AG09309 (cell line): ENCODE data around the gene PYGB.
"Not testable (repeated sequence)": the region's sequence is repeated elsewhere in the genome, so short reads cannot be mapped to it uniquely, and the experiment has no call there.

ENCODE experiments used
- DNase-seq: peaks from one replicate; pipeline ENCODE4 v3.0.0-alpha.2; 2010; ENCODE audit warnings: low read depth
- H3K4me3 ChIP-seq: 2 replicates; pipeline ENCODE4 v1.5.1; 2011; ENCODE audit warnings: mild to moderate bottlenecking, low read depth, low read length, moderate library complexity; ENCODE audit not compliant: control insufficient read depth
- TF ChIP-seq, protein P1 (sequence below): IDR thresholded peaks from 2 replicates; pipeline ENCODE4 v1.5.1; 2011; ENCODE audit warnings: mild to moderate bottlenecking, low read depth, low read length, inconsistent platforms; ENCODE audit not compliant: insufficient read depth, control insufficient read depth; ENCODE audit errors: missing control alignments

PYGB gene

DNA sequence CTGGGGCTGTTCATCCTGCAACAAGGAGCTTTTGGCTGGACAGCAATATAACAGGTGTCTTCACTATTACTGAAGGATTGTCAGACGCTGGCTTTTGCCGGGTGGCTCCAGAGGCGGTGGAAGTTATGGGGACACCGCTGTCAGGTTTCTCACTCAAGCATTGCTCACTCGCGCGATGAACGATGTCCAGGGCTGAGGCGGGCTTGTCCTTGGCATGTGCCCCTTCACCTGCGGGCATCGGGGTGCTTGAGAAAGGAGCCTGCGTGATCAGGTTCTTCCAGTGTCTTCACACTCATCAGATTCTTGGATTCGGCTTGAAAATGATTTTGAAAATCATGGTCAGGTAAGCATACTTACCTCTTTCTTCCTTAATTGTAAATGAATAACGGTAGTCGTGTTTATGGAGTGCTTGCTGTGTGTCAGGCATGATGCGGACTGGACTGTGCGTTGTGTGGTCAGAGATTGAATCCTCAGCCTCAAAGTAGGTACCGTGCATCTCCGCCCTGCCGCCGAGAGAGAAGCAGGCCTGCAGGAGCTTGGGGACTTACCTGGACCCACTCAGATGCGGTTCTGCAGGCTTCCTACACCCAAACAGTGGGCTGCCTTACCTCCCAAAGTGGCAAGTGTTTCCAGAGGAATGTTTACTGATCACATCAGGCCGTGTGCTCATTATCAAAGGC is 18.3 kb upstream of the PYGB start:
- no peak for DNase-seq
- TF ChIP-seq, protein P1, sequence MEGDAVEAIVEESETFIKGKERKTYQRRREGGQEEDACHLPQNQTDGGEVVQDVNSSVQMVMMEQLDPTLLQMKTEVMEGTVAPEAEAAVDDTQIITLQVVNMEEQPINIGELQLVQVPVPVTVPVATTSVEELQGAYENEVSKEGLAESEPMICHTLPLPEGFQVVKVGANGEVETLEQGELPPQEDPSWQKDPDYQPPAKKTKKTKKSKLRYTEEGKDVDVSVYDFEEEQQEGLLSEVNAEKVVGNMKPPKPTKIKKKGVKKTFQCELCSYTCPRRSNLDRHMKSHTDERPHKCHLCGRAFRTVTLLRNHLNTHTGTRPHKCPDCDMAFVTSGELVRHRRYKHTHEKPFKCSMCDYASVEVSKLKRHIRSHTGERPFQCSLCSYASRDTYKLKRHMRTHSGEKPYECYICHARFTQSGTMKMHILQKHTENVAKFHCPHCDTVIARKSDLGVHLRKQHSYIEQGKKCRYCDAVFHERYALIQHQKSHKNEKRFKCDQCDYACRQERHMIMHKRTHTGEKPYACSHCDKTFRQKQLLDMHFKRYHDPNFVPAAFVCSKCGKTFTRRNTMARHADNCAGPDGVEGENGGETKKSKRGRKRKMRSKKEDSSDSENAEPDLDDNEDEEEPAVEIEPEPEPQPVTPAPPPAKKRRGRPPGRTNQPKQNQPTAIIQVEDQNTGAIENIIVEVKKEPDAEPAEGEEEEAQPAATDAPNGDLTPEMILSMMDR, result no peak
- H3K4me3 ChIP-seq, result no peak overlapping the region

DNA sequence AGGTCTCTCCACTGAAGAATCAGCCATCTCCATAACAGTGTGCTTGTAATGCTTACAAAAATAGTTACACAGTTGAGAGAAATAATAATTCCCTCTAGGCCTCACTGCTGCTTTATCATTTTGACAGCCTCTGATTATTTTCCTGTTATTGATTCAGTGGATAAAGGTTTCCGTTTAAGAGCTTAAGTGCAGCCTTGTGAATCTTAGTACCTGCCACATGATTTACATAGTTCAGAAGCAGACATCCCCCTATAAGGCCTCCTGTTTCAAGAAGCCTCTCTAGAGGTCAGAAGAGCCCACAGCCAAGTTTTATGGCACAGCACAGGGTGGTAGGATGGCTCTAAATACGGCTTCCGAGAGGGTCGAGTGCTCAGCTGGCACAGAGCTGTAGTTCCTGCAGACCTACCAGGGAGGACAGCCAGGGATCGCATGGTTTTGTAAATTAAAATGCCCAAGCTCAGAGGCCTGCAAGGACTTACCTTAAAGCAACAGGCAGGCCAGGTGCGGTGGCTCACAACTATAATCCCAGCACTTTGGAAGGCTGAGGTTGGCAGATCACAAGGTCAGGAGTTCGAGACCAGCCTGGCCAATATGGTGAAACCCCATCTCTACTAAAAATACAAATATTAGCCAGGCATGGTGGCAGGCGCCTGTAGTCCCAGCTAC is 17.6 kb upstream of the PYGB start:
- no peak overlapping the region for H3K4me3 ChIP-seq
- DNase-seq, result no peak
- TF ChIP-seq, protein P1, result no peak

DNA sequence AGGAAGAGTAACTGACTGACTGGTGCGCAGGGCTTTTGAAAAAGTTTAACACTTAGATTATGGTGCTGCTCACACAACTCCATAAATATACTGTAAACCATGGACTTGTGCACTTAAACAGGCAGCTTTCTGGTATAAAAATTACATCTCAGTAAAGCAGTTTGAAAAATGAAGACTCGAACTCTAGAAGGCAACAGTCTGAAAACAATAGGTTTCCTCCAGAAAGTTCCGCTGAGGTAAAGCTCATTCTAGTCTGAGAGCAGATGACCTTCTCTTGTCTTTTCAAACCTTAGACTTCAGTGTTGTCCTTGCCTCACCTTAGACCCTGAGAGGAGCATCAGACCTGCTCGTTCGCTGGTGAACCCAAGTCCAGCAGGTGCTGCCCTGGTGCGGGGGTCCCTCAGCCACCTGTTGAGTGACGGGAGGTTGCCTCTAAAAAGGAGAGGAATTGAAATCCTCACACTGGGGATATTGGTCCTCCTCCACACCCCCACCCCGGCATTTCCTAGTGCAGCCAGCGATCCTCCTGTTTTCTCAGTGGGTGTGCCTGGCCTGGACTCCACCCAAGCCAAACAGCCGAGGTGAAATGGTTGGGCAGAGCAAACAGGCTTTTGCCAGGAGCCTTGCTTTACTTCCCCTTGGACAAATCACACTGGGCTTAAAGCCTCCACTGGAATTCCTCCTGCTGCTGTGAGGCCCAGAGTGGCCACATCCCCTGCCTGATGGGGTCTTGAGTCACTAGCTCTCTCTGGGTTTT is 14.7 kb upstream of the PYGB start:
- no peak overlapping the region for H3K4me3 ChIP-seq
- TF ChIP-seq, protein P1, result no peak
- no peak for DNase-seq

DNA sequence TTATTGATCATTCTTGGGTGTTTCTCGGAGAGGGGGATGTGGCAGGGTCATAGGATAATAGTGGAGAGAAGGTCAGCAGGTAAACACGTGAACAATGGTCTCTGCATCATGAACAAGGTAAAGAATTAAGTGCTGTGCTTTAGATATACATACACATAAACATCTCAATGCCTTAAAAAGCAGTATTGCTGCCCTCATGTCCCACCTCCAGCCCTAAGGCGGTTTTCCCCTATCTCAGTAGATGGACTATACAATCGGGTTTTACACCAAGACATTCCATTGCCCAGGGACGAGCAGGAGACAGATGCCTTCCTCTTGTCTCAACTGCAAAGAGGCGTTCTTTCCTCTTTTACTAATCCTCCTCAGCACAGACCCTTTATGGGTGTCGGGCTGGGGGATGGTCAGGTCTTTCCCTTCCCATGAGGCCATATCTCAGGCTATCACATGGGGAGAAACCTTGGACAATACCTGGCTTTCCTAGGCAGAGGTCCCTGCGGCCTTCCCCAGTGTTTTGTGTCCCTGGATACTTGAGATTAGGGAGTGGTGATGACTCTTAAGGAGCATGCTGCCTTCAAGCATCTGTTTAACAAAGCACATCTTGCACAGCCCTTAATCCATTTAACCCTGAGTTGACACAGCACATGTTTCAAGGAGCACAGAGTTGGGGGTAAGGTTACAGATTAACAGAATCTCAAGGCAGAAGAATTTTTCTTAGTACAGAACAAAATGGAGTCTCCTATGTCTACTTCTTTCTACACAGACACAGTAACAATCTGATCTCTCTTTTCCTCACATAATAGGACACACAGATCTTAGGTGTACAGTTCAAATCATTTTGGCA is 13.7 kb upstream of the PYGB start:
- not testable (repeated sequence) for H3K4me3 ChIP-seq, DNase-seq

DNA sequence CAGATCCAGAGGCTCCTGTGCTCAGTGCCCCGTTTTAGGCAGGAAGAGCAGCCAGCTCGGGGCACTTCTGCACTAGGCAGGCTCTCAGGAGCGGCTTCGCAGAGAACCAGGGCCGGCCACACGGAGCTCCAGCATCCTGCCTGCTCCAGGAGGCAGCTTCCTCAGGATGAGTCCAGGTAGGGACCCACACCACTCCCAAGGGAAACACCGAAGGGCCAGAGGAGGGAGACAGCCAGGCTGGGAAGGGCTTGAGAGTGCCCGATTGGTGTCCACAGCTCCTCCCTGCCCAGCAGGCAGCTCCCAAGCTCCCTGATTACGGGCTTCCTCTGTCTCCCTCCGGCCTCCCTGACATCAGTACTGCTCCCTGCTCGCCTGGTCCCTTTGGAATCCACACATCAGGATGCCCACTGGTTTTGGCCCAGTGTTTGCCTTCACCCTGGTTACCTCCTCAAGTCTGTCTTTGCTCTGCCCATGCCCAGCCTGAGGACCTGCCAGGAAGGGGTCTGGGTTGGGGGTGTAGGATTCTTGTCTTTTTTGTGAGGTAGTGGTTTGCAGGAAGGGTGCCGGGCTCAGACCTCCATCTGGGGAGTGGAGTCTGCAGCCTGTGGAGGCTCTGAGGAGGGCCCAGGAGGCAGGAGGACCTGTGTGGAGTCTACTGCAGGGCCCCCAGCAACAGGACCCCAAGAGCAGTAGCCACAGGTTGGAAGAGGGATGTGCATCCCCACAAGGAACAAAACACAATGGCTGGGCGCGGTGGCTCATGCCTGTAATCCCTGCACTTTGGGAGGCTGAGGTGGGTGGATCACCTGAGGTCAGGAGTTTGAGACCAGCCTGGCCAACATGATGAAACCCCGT is 11.2 kb upstream of the PYGB start:
- no peak for DNase-seq
- TF ChIP-seq, protein P1, result no peak
- H3K4me3 ChIP-seq, result no peak overlapping the region

DNA sequence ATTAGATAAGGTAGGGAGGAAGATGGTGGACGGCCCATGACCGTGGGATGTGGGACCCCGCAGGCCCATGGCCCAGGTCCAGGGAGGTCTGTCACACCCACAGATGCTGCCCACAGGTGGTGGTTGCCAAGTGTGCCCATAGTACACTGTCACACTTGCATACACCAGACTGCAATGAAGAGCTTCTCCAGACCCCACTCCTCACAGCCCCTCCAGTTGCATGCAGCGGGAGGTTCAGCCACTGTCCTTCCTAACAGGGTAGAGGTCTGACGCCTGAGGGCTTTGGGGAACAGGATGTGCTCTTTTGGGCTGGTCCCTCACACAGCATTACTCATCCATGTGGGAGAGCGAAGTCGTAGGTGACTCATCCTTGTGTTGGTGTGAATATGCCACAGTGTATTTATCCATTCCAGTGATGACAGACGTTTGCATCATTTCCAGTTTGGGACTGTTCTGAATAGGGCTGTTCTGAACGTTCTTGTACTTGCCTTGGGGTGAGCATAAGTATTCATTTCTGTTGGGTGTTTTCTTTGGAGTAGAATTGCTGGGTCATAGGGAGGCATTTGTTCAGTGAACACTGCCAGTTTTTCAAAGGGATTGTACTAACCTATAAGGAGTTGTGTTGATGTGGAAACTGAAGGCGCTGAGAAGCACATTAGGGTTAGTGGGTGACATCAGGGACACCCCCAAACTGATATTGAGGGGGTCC is 10.1 kb upstream of the PYGB start:
- no peak overlapping the region for H3K4me3 ChIP-seq
- peak; percentile 99 for DNase-seq
- TF ChIP-seq, protein P1, result no peak
